OCI-LY1 (cell line): ENCODE data around the gene C18orf63.

Experiments
- H2AFZ ChIP-seq: fragments of 200-600 bp; sonication (generic), shearing (Covaris generic); 2 replicates; pipeline ENCODE4 v1.6.0; 2014; ENCODE audit warnings: antibody characterized with exemption, mild to moderate bottlenecking, low read length
- H3F3A ChIP-seq: fragments of 200-600 bp; sonication (generic), shearing (Covaris generic); 2 replicates; pipeline ENCODE4 v1.6.0; 2014; ENCODE audit warnings: mild to moderate bottlenecking, antibody characterized with exemption, low read length, moderate library complexity; ENCODE audit not compliant: insufficient read depth
- H3K27ac ChIP-seq: fragments of 200-600 bp; sonication (generic); 2 replicates; pipeline ENCODE4 v1.5.1; 2014; ENCODE audit warnings: low read length, mixed run types, mild to moderate bottlenecking, low read depth; ENCODE audit not compliant: poor library complexity, severe bottlenecking
- H3K27me3 ChIP-seq: fragments of 200-600 bp; sonication (generic); 2 replicates; pipeline ENCODE4 v1.6.0; 2014; ENCODE audit warnings: antibody characterized with exemption, mild to moderate bottlenecking, low read length, moderate library complexity; ENCODE audit not compliant: insufficient read depth
- H3K36me3 ChIP-seq: fragments of 200-600 bp; sonication (generic); 2 replicates; pipeline ENCODE4 v1.6.1; 2014; ENCODE audit warnings: mild to moderate bottlenecking, antibody characterized with exemption, low read length, moderate library complexity, mixed read lengths; ENCODE audit not compliant: insufficient read depth
- H3K4me1 ChIP-seq: fragments of 200-600 bp; sonication (generic); 2 replicates; pipeline ENCODE4 v1.5.1; 2014; ENCODE audit warnings: mild to moderate bottlenecking, low read length, moderate library complexity; ENCODE audit not compliant: insufficient read depth, severe bottlenecking
- H3K4me2 ChIP-seq: fragments of 200-600 bp; sonication (generic), shearing (Covaris generic); 2 replicates; pipeline ENCODE4 v1.6.1; 2014; ENCODE audit warnings: low read length
- H3K4me3 ChIP-seq: fragments of 200-600 bp; sonication (generic); 2 replicates; pipeline ENCODE4 v1.5.1; 2014; ENCODE audit warnings: low read length, low read depth, mild to moderate bottlenecking, mixed read lengths; ENCODE audit not compliant: poor library complexity, severe bottlenecking
- H3K79me2 ChIP-seq: fragments of 200-600 bp; shearing (Covaris generic); 2 replicates; pipeline ENCODE4 v1.6.1; 2016; ENCODE audit warnings: mixed run types, low read length, mixed read lengths; ENCODE audit not compliant: insufficient read depth
- H3K9ac ChIP-seq: fragments of 200-600 bp; sonication (generic), shearing (Covaris generic); 2 replicates; pipeline ENCODE4 v1.6.1; 2014; ENCODE audit warnings: mild to moderate bottlenecking, low read length, mixed read lengths
- H3K9me2 ChIP-seq: fragments of 200-600 bp; sonication (generic), shearing (Covaris generic); 2 replicates; pipeline ENCODE4 v1.6.1; 2014; ENCODE audit warnings: low read depth, mild to moderate bottlenecking, low read length, mixed read lengths
- H3K9me3 ChIP-seq: fragments of 200-600 bp; shearing (Covaris generic); 2 replicates; pipeline ENCODE4 v1.6.1; 2014; ENCODE audit warnings: low read length, mixed read lengths
- H4K20me1 ChIP-seq: fragments of 200-600 bp; sonication (generic), shearing (Covaris generic); 2 replicates; pipeline ENCODE4 v1.6.0; 2016; ENCODE audit warnings: mild to moderate bottlenecking, low read length; ENCODE audit not compliant: insufficient read depth
- CTCF ChIP-seq: fragments of 200-600 bp; sonication (generic), shearing (Covaris generic); IDR thresholded peaks from 2 replicates; pipeline ENCODE4 v1.5.1; 2017; ENCODE audit warnings: mild to moderate bottlenecking, antibody characterized with exemption, low read length, moderate library complexity, mixed read lengths
- EZH2 ChIP-seq: fragments of 200-600 bp; sonication (generic), shearing (Covaris generic); IDR thresholded peaks from 2 replicates; pipeline ENCODE4 v1.8.0; 2017; ENCODE audit warnings: borderline replicate concordance, mixed run types, mild to moderate bottlenecking, antibody characterized with exemption, low read length, moderate library complexity, mixed read lengths

Gene C18orf63

DNA sequence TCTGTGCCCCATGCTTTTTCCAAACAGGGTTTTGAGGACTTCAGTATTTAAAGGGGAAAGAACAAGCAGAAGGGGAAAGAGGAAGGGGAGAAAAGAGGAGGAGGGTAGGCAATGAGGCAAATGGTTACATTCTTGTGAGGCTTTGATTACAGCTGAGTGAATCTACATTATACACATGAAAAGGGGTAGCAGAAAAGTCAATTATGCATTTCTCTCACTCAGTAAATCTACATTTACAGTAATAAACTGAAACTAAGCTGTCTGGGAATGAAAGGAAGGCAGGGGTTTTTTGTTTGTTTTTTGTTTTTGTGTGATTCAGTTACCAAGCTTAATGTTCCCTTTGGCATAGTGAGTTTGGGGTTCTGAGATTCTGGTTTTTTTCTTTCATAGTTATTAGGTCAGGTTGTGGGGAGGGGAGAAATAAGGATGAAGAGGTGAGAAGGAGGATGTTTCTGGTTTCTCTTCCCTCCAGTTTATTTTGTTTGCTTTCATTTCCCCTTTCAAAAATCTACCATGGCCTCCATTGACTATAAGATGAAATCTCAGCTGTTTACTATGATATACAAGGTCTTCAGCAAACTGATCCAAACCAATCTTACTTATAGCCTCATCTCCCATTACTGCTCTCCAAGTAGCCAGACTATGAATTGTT, 18.7 kb downstream of the C18orf63 start:
- no peak overlapping the region for H2AFZ ChIP-seq
- no peaks in the 10 kb centered on the region for H3K4me1 ChIP-seq
- H3K9me3 ChIP-seq = no peaks in the 10 kb centered on the region
- H3K27ac ChIP-seq = no peak overlapping the region
- H3F3A ChIP-seq = no peaks in the 10 kb centered on the region
- no peak overlapping the region for H3K4me3 ChIP-seq
- H3K9ac ChIP-seq = no peak overlapping the region
- H4K20me1 ChIP-seq = no peaks in the 10 kb centered on the region
- no peak overlapping the region for H3K4me2 ChIP-seq
- no peaks in the 10 kb centered on the region for H3K36me3 ChIP-seq
- H3K27me3 ChIP-seq = no peaks in the 10 kb centered on the region; the same call in 1 of the 2 replicates
- TF ChIP-seq EZH2 = no peak
- TF ChIP-seq CTCF = no peak
- H3K79me2 ChIP-seq = no peaks in the 10 kb centered on the region
- no peaks in the 10 kb centered on the region for H3K9me2 ChIP-seq

- Histone ChIP-seq H2AFZ (no peak overlapping the region), H3K9ac (no peak overlapping the region), H3K36me3 (no peaks in the 10 kb centered on the region), H3K79me2 (no peaks in the 10 kb centered on the region), H3K4me1 (no peaks in the 10 kb centered on the region), H3K9me2 (no peaks in the 10 kb centered on the region), H3K4me3 (no peak overlapping the region), H3K27me3 (no peaks in the 10 kb centered on the region; the same call in 1 of the 2 replicates), H4K20me1 (no peaks in the 10 kb centered on the region), H3K4me2 (no peak overlapping the region), H3K9me3 (no peaks in the 10 kb centered on the region), H3K27ac (no peak overlapping the region), H3F3A (no peaks in the 10 kb centered on the region)
- TF ChIP-seq EZH2 (no peak), CTCF (no peak)
Measured at GRCh38 chr18:74336656-74337055, 21.0 kb downstream of the C18orf63 start.

DNA sequence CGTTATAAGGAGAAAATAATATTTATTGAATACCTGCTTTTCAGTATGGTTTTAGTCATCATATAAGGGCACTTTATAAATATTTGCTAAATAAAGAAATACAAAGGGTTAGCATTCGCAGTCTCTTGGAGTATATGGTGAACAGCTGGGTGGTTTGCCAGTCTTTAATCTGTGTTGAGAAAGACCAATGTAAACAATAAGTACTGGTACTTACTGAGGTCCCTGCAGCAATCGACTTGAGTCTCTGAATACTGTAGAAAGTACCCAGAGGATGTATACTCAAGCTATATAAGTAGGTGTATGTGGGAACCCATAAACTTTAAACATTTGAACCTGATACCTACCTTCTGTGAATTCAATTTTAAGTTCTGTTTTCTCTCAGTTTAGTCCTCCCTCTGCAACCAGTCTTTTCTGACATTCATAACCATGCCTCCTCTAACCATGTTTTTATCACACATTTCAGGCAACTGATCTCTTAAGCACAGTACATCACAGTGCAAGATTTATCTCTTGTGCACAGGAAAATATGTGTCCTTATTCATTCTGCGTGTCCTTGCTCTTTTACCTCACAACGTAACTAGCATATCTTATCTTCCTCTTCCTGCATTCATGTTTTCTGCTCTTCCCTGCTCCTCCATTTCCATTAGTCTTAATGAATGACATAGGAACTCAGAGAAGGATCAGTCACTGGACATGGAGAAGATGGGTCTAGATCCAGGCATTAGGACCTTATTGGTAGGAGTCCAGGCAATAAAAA, 21.7 kb downstream of the C18orf63 start:
- H3K4me3 ChIP-seq = no peak overlapping the region
- no peaks in the 10 kb centered on the region for H3F3A ChIP-seq
- no peaks in the 10 kb centered on the region for H3K36me3 ChIP-seq
- H3K9ac ChIP-seq = no peak overlapping the region
- no peaks in the 10 kb centered on the region for H3K9me2 ChIP-seq
- no peaks in the 10 kb centered on the region for H3K9me3 ChIP-seq
- TF ChIP-seq EZH2 (no peak), CTCF (no peak)
- H4K20me1 ChIP-seq = no peaks in the 10 kb centered on the region
- no peak overlapping the region for H3K4me2 ChIP-seq
- H3K27me3 ChIP-seq = no peaks in the 10 kb centered on the region; the same call in 1 of the 2 replicates
- H3K79me2 ChIP-seq = no peaks in the 10 kb centered on the region
- no peaks in the 10 kb centered on the region for H3K4me1 ChIP-seq
- H2AFZ ChIP-seq = no peak overlapping the region
- no peak overlapping the region for H3K27ac ChIP-seq
